IMR-90 (cell line): Measurements from ENCODE around the gene SPI1. TPM values are rescaled to one million over a fixed set of nuclear protein-coding genes. Genes with fewer than 3 reads are reported as not detected.

Experiments used
- ATAC-seq: fragments of 200-7000 bp; cut with Tn5 transposase; 2 replicates; pipeline ENCODE4 v1.9.1; 2020; ENCODE audit warnings: low read depth, mild to moderate bottlenecking, moderate library complexity
- BruUV-seq: library from RNA; stranded (reverse); fragments of 400-500 nt; replicated peaks from 2 replicates; lab custom pipeline; 2021; lab: Mats Ljungman, UMichigan
- CTCF ChIA-PET: fragments of 300-600 bp; formaldehyde crosslinking; extraction: SDS; loops from one replicate; lab custom pipeline; 2021; ENCODE audit warnings: antibody characterized with exemption; lab: Yijun Ruan, JAX
- POLR2A ChIA-PET: fragments of 300-600 bp; sonication (Branson Sonifier 250); formaldehyde crosslinking; loops from one replicate; lab custom pipeline; 2022; ENCODE audit warnings: antibody characterized with exemption; ENCODE audit not compliant: unreplicated experiment; lab: Charles Lee
- DNase-seq: peaks from one replicate; pipeline ENCODE4 v3.0.0; 2013
- H2AFZ ChIP-seq: replicated peaks from 2 replicates; pipeline ENCODE3; 2013; ENCODE audit warnings: low read length, mild to moderate bottlenecking; ENCODE audit not compliant: poor library complexity
- H2AK5ac ChIP-seq: 2 replicates; pipeline ENCODE4 v1.6.1; 2013; ENCODE audit warnings: low read depth, low read length, inconsistent platforms
- H2AK9ac ChIP-seq: replicated peaks from 2 replicates; pipeline ENCODE3; 2013; ENCODE audit warnings: mild to moderate bottlenecking, low read depth, low read length, moderate library complexity; ENCODE audit not compliant: poor library complexity
- H2BK120ac ChIP-seq: 2 replicates; pipeline ENCODE4 v1.6.1; 2013; ENCODE audit warnings: low read depth, low read length, inconsistent platforms
- H2BK15ac ChIP-seq: 3 replicates; pipeline ENCODE4 v1.6.1; 2013; ENCODE audit warnings: low read depth, low read length, inconsistent platforms
- H2BK20ac ChIP-seq: 2 replicates; pipeline ENCODE4 v1.6.1; 2013; ENCODE audit warnings: low read depth, mild to moderate bottlenecking, inconsistent platforms, low read length, moderate library complexity
- H2BK5ac ChIP-seq: 2 replicates; pipeline ENCODE4 v1.6.1; 2013; ENCODE audit warnings: mild to moderate bottlenecking, low read depth, low read length, inconsistent platforms; ENCODE audit not compliant: poor library complexity, severe bottlenecking
- H3K14ac ChIP-seq: replicated peaks from 2 replicates; pipeline ENCODE4 v1.6.1; 2013; ENCODE audit warnings: low read depth, low read length, inconsistent platforms
- H3K18ac ChIP-seq: 2 replicates; pipeline ENCODE4 v1.6.1; 2013; ENCODE audit warnings: low read depth, low read length, control low read depth
- H3K23ac ChIP-seq: 2 replicates; pipeline ENCODE4 v1.6.1; 2013; ENCODE audit warnings: low read depth, low read length, inconsistent platforms
- H3K27ac ChIP-seq: 2 replicates; pipeline ENCODE4 v1.5.1; 2013; ENCODE audit warnings: mild to moderate bottlenecking, control low read depth, low read length; ENCODE audit not compliant: insufficient read depth
- H3K27me3 ChIP-seq: 2 replicates; pipeline ENCODE4 v1.6.1; 2013; ENCODE audit warnings: low read length; ENCODE audit not compliant: control insufficient read depth, insufficient read depth
- H3K36me3 ChIP-seq: 2 replicates; pipeline ENCODE4 v1.6.1; 2013; ENCODE audit warnings: low read length, mixed read lengths; ENCODE audit not compliant: control insufficient read depth, insufficient read depth
- H3K4ac ChIP-seq: 2 replicates; pipeline ENCODE4 v1.6.1; 2013; ENCODE audit warnings: low read depth, low read length, inconsistent platforms
- H3K4me1 ChIP-seq: 2 replicates; pipeline ENCODE4 v1.6.1; 2013; ENCODE audit warnings: low read length, mixed read lengths; ENCODE audit not compliant: control insufficient read depth, insufficient read depth
- H3K4me2 ChIP-seq: 2 replicates; pipeline ENCODE4 v1.6.1; 2013; ENCODE audit warnings: low read depth, mild to moderate bottlenecking, control low read depth, low read length, moderate library complexity
- H3K4me3 ChIP-seq: 2 replicates; pipeline ENCODE4 v1.5.1; 2013; ENCODE audit warnings: low read depth, mild to moderate bottlenecking, control low read depth, low read length, moderate library complexity; ENCODE audit not compliant: insufficient read depth
- H3K56ac ChIP-seq: 2 replicates; pipeline ENCODE4 v1.6.1; 2013; ENCODE audit warnings: low read length, inconsistent platforms; ENCODE audit not compliant: insufficient read depth; ENCODE audit errors: extremely low read depth
- H3K79me1 ChIP-seq, 2 experiments: 2 replicates each; pipeline ENCODE4 v1.6.1; 2013; ENCODE audit warnings: low read length in 2 of 2, inconsistent platforms in 1 of 2, low read depth in 1 of 2
- H3K9ac ChIP-seq: 2 replicates; pipeline ENCODE4 v1.6.1; 2013; ENCODE audit warnings: low read depth, low read length, control low read depth
- H3K9me1 ChIP-seq: 2 replicates; pipeline ENCODE4 v1.6.1; 2013; ENCODE audit warnings: low read length, inconsistent platforms; ENCODE audit not compliant: insufficient read depth
- H3K9me3 ChIP-seq: 2 replicates; pipeline ENCODE4 v1.6.1; 2013; ENCODE audit warnings: low read length; ENCODE audit not compliant: control insufficient read depth, insufficient read depth
- H4K20me1 ChIP-seq: 2 replicates; pipeline ENCODE4 v1.6.1; 2013; ENCODE audit warnings: low read length, inconsistent platforms; ENCODE audit not compliant: insufficient read depth
- H4K5ac ChIP-seq: 2 replicates; pipeline ENCODE4 v1.6.1; 2013; ENCODE audit warnings: mild to moderate bottlenecking, low read depth, low read length, control low read depth
- H4K8ac ChIP-seq, 2 experiments: 2 replicates each; pipeline ENCODE4 v1.6.1; 2013; ENCODE audit warnings: low read depth in 2 of 2, low read length in 2 of 2, control low read depth in 1 of 2, inconsistent platforms in 1 of 2
- H4K91ac ChIP-seq: 2 replicates; pipeline ENCODE4 v1.6.1; 2013; ENCODE audit warnings: low read depth, low read length, inconsistent platforms; ENCODE audit not compliant: insufficient read depth
- CEBPB ChIP-seq: IDR thresholded peaks from 2 replicates; pipeline ENCODE4 v1.6.1; 2012; ENCODE audit warnings: low read depth, low read length, improper control_type of control experiment
- CHD1 ChIP-seq: IDR thresholded peaks from 2 replicates; pipeline ENCODE4 v1.6.1; 2012; ENCODE audit warnings: low read depth, low read length, improper control_type of control experiment
- CTCF ChIP-seq: conservative IDR thresholded peaks from 2 replicates; pipeline ENCODE4 v1.5.1; 2012; ENCODE audit warnings: mild to moderate bottlenecking, low read depth, low read length, improper control_type of control experiment
- FOS ChIP-seq: fragments of 150-350 bp; IDR thresholded peaks from 2 replicates; pipeline ENCODE4 v1.6.1; 2016; ENCODE audit warnings: low read depth, low read length
- MAZ ChIP-seq: IDR thresholded peaks from 2 replicates; pipeline ENCODE4 v1.6.1; 2012; ENCODE audit warnings: low read depth, mild to moderate bottlenecking, low read length, improper control_type of control experiment, moderate library complexity, borderline replicate concordance
- MXI1 ChIP-seq: IDR thresholded peaks from 2 replicates; pipeline ENCODE4 v1.6.1; 2012; ENCODE audit warnings: low read depth, mild to moderate bottlenecking, low read length, moderate library complexity, borderline replicate concordance
- NFE2L2 ChIP-seq: fragments of 150-350 bp; IDR thresholded peaks from 2 replicates; pipeline ENCODE4 v1.6.1; 2016; ENCODE audit warnings: low read depth, mild to moderate bottlenecking, low read length
- POLR2A ChIP-seq: IDR thresholded peaks from 2 replicates; pipeline ENCODE4 v1.6.1; 2012; ENCODE audit warnings: mild to moderate bottlenecking, low read depth, low read length
- RAD21 ChIP-seq: IDR thresholded peaks from 2 replicates; pipeline ENCODE4 v1.6.1; 2012; ENCODE audit warnings: low read length, improper control_type of control experiment
- SMC3 ChIP-seq: fragments of 150-350 bp; IDR thresholded peaks from 2 replicates; pipeline ENCODE4 v1.6.1; 2016; ENCODE audit warnings: low read depth, mild to moderate bottlenecking, antibody characterized with exemption, low read length, moderate library complexity
- WGBS, 2 experiments: methylation state at CpG; one replicate each; pipeline versions ENCODE4 v1.1.5 to v1.1.7; 2013; ENCODE audit warnings: missing lambda C conversion rate in 2 of 2; ENCODE audit not compliant: insufficient read length in 1 of 2; ENCODE audit errors: extremely low coverage in 2 of 2; 5-methylcytosine and 5-hydroxymethylcytosine counted together
- dilution Hi-C: fragments of 300-500 bp; cut with HindIII; formaldehyde crosslinking; loops from one replicate; pipeline ENCODE4 v1.14.3; 2018; ENCODE audit warnings: low sequenced_read_pairs; ENCODE audit not compliant: unreplicated experiment
- in situ Hi-C: fragments of 300-500 bp; cut with MboI; formaldehyde crosslinking; loops from 3 replicates; pipeline ENCODE4 v1.14.3; 2019; ENCODE audit warnings: low sequenced_read_pairs, inconsistent platforms, mixed read lengths
- intact Hi-C: fragments of 100-400 bp; cut with micrococcal nuclease; formaldehyde crosslinking; loops from 2 replicates; pipeline ENCODE4 v1.10.0; 2022
- polyA plus RNA-seq, 3 experiments: library from polyadenylated mRNA; depleted of rRNA; stranded (reverse); fragments of >200 nt; gene quantifications; 2 replicates each; pipeline ENCODE4 v1.2.3, GENCODE V29; 2012; ENCODE audit warnings: low replicate concordance in 1 of 3
- total RNA-seq: library from RNA; depleted of rRNA; stranded (reverse); fragments of >200 nt; gene quantifications from 2 replicates; pipeline ENCODE4 v1.2.3, GENCODE V29; 2012

Gene SPI1
- total and polyA plus RNA-seq, 2 of the 4 experiments (the other 2 are of a cell fraction) = not detected

- TF ChIP-seq NFE2L2 (no peak), RAD21 (no peak), POLR2A (no peak), MXI1 (no peak), SMC3 (no peak), MAZ (no peak), FOS (no peak), CHD1 (no peak), CTCF (no peak), CEBPB (no peak)
- Histone ChIP-seq H3K18ac (no peak overlapping the region), H2BK120ac (no peak overlapping the region), H3K27ac (no peak overlapping the region), H3K14ac (no peak overlapping the region), H2BK20ac (no peak overlapping the region), H3K23ac (no peak overlapping the region), H4K91ac (no peak overlapping the region), H3K79me1 (no peaks in the 10 kb centered on the region), H4K20me1 (no peaks in the 10 kb centered on the region; the same call in 1 of the 2 replicates), H4K8ac (no peak overlapping the region), H4K5ac (no peak overlapping the region), H2AK5ac (peak overlapping the region; percentile 33), H2BK15ac (no peak overlapping the region; the same call in 2 of the 3 replicates), H3K4ac (no peak overlapping the region), H3K27me3 (peaks cover 5% of the 10 kb centered on the region; the same call in 1 of the 2 replicates), H3K9me1 (peaks cover 9% of the 10 kb centered on the region), H3K9ac (no peak overlapping the region), H3K4me1 (peaks cover 5% of the 10 kb centered on the region), H2AFZ (peak overlapping the region; percentile 33), H2BK5ac (no peak overlapping the region), H3K4me2 (no peak overlapping the region), H3K56ac (no peak overlapping the region), H2AK9ac (no peak overlapping the region), H3K36me3 (no peaks in the 10 kb centered on the region), H3K4me3 (no peak overlapping the region), H3K9me3 (no peaks in the 10 kb centered on the region)
- WGBS, 2 experiments = 74% methylated on average over 7 of the region's 8 CpGs; no CpG with 5 or more reads in 1 of the 2 experiments
- in situ Hi-C loops = no loop called here
- ChIA-PET POLR2A (no interaction called here), CTCF (no interaction called here)
- dilution Hi-C loops = no loop called here
- DNase-seq (no peak), ATAC-seq (no peak)
- no TSS peak for BruUV-seq
- intact Hi-C loops = no loop called here
These were observed 2.2 kb downstream of the SPI1 start for GRCh38 chr11:47376107-47376524.
